GM18508 (cell line): Measurements from ENCODE around the gene OS9.
"Not testable (repeated sequence)": the region's sequence is repeated elsewhere in the genome, so short reads cannot be mapped to it uniquely, and the experiment has no call there.

Source experiments
- ATAC-seq: cut with Tn5 transposase; IDR thresholded peaks from one replicate; pipeline ENCODE4 v1.9.1; 2021; ENCODE audit warnings: moderate number of reproducible peaks; ENCODE audit not compliant: insufficient read depth, unreplicated experiment

The OS9 gene

GRCh38 chr12:57692500-57692899 lies 1.4 kb upstream of the OS9 start:
- ATAC-seq: no peak

- ATAC-seq: no peak
Observed at GRCh38 chr12:57693317-57693658, 644 bp upstream of the OS9 start.

- no peak for ATAC-seq
Observed at GRCh38 chr12:57694459-57695019, 607 bp downstream of the OS9 start.

GRCh38 chr12:57695770-57696432 lies 2.0 kb downstream of the OS9 start:
- no peak for ATAC-seq

- ATAC-seq: no peak
Observed at GRCh38 chr12:57697076-57697475, 3.1 kb downstream of the OS9 start.

GRCh38 chr12:57698414-57698813 lies 4.5 kb downstream of the OS9 start:
- ATAC-seq: no peak

- ATAC-seq: no peak
Observed at GRCh38 chr12:57700317-57700716, 6.4 kb downstream of the OS9 start.

- no peak for ATAC-seq
Observed at GRCh38 chr12:57707250-57707649, 13.3 kb downstream of the OS9 start.

- ATAC-seq: no peak
Observed at GRCh38 chr12:57708296-57708695, 14.4 kb downstream of the OS9 start.

- ATAC-seq: no peak
Observed at GRCh38 chr12:57712701-57713100, 18.8 kb downstream of the OS9 start.

GRCh38 chr12:57713209-57713608 lies 19.3 kb downstream of the OS9 start:
- no peak for ATAC-seq

- not testable (repeated sequence) for ATAC-seq
Observed at GRCh38 chr12:57715036-57715748, 21.3 kb downstream of the OS9 start.

GRCh38 chr12:57715786-57716185 lies 21.9 kb downstream of the OS9 start:
- ATAC-seq: no peak

- no peak for ATAC-seq
Observed at GRCh38 chr12:57716305-57716704, 22.4 kb downstream of the OS9 start.

- ATAC-seq: no peak
Observed at GRCh38 chr12:57717131-57717530, 23.2 kb downstream of the OS9 start.

- no peak for ATAC-seq
Observed at GRCh38 chr12:57717846-57718640, 24.1 kb downstream of the OS9 start.

- ATAC-seq: no peak
Observed at GRCh38 chr12:57718641-57719528, 25.0 kb downstream of the OS9 start.

GRCh38 chr12:57719777-57720605 lies 26.1 kb downstream of the OS9 start:
- no peak for ATAC-seq
